Upper lobe of right lung (tissue), 1 donor: ENCODE measurements around the gene TMED8. TPM values are rescaled to one million over a fixed set of nuclear protein-coding genes. Genes with fewer than 3 reads are reported as not detected.
A peak's percentile ranks its signal among the peaks of the same experiment; 100 is the strongest.

Experiments
- ATAC-seq: fragments of 200-7000 bp; cut with Tn5 transposase; one replicate; pipeline ENCODE4 v1.9.1; 2020; ENCODE audit warnings: mild to moderate bottlenecking, moderate library complexity
- DNase-seq: peaks from one replicate; pipeline ENCODE4 v3.0.0-alpha.2; 2020
- H3K27ac ChIP-seq: fragments of 200-600 bp; one replicate; pipeline ENCODE4 v1.8.0; 2022
- H3K27me3 ChIP-seq: fragments of 200-600 bp; one replicate; pipeline ENCODE4 v1.8.0; 2022; ENCODE audit warnings: mild to moderate bottlenecking
- H3K36me3 ChIP-seq: fragments of 200-600 bp; one replicate; pipeline ENCODE4 v1.8.0; 2022
- H3K4me1 ChIP-seq: fragments of 200-600 bp; one replicate; pipeline ENCODE4 v1.8.0; 2022
- H3K4me3 ChIP-seq: fragments of 200-600 bp; one replicate; pipeline ENCODE4 v1.8.0; 2022; ENCODE audit warnings: mild to moderate bottlenecking
- H3K9me3 ChIP-seq: fragments of 200-600 bp; one replicate; pipeline ENCODE4 v1.8.0; 2022
- CTCF ChIP-seq: fragments of 200-600 bp; IDR thresholded peaks from one replicate; pipeline ENCODE4 v1.8.0; 2022; ENCODE audit warnings: antibody characterized with exemption
- intact Hi-C: fragments of 100-400 bp; cut with DNase I; formaldehyde crosslinking; loops from one replicate; pipeline ENCODE4 v1.11.0; 2022
- total RNA-seq: library from RNA; stranded (reverse); fragmentation: NEBNext Ultra II Directional; extraction: Animal tissue kit (Norgen Biotek cat#: 25700); gene quantifications from one replicate; pipeline ENCODE4 v1.2.1, GENCODE V29; 2021
- donor health status: DM: no; HTN: yes; CAD: no; lungs with severe emphysema.

Gene TMED8
- total RNA-seq, 1 donor from 2014 or later, result 11.3 TPM

DNA sequence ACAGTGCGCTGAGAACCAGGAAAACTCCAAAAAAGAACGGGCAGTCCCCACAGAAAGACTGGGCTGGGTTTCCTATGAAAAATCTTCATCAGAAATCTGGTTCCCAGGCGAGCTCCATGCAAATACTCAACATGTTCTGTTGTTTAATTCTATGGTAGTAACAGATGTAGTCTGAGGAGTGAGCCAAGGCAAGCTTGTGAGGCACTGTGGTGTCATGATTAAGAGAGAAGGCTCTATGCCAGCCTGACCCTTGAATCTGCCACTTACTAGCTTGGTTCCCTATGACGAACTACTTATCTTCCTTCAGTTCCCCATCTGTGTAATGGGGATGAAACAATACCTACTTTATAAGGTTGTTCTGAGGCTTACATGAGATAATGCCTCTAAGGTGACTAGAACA, 66.9 kb downstream of the TMED8 start:
- no peak for ATAC-seq
- intact Hi-C loops, result no loop called here
- DNase-seq, result no peak
- Histone ChIP-seq H3K27me3 (no peaks in the 10 kb centered on the region), H3K36me3 (peaks cover 8% of the 10 kb centered on the region), H3K4me3 (no peak overlapping the region), H3K27ac (no peak overlapping the region), H3K9me3 (no peaks in the 10 kb centered on the region), H3K4me1 (peaks cover 6% of the 10 kb centered on the region)
- TF ChIP-seq CTCF, result no peak

- H3K27ac ChIP-seq, result no peak overlapping the region
- H3K27me3 ChIP-seq, result no peaks in the 10 kb centered on the region
- no peaks in the 10 kb centered on the region for H3K9me3 ChIP-seq
- H3K36me3 ChIP-seq, result peaks cover 8% of the 10 kb centered on the region
- DNase-seq (no peak), ATAC-seq (no peak)
- H3K4me3 ChIP-seq, result no peak overlapping the region
- no peak for TF ChIP-seq CTCF
- intact Hi-C loops, result no loop called here
- peaks cover 6% of the 10 kb centered on the region for H3K4me1 ChIP-seq
These were observed 67.8 kb downstream of the TMED8 start for GRCh38 chr14:77309131-77309530.

DNA sequence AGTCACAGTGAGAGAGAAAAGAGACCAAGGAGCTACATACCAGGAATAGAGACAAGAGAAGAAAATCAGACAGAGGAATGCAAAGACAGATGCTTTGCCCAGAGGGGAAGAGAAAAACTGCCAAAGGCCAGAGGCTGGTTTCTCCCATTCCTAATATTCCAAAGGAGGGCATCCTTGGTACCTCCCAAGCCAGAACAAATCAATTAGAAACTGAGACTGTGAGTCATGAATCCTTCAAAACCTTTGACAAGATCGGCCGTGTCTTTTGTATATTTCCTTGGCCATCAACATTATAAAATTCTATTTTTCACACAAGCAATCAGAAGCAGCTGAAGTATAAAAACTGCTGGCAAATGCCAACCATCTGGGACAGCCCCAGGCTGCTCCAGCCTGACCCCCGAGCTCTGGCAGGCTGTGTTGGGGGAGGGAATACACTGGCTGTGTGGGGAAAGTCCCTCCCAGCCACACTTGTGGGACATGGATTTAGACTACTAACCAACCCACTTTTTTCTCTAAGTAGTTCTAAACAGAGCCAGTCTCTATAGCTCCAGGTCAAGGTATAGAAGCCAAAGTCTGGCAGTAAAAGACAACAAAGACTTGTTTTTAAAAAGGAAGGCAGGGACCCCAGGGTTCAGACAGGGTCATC, 69.9 kb downstream of the TMED8 start:
- DNase-seq (no peak), ATAC-seq (peak; percentile 39)
- no peak overlapping the region for H3K4me3 ChIP-seq
- no peak for TF ChIP-seq CTCF
- intact Hi-C loops, result no loop called here
- no peaks in the 10 kb centered on the region for H3K27me3 ChIP-seq
- peaks cover 8% of the 10 kb centered on the region for H3K36me3 ChIP-seq
- H3K4me1 ChIP-seq, result no peaks in the 10 kb centered on the region
- H3K27ac ChIP-seq, result no peak overlapping the region
- no peaks in the 10 kb centered on the region for H3K9me3 ChIP-seq

- Histone ChIP-seq H3K4me1 (no peaks in the 10 kb centered on the region), H3K4me3 (no peak overlapping the region), H3K36me3 (peaks cover 8% of the 10 kb centered on the region), H3K27ac (no peak overlapping the region), H3K27me3 (no peaks in the 10 kb centered on the region), H3K9me3 (no peaks in the 10 kb centered on the region)
- no peak for ATAC-seq
- TF ChIP-seq CTCF, result no peak
- DNase-seq, result no peak
- intact Hi-C loops, result no loop called here
These were observed 70.5 kb downstream of the TMED8 start for GRCh38 chr14:77306416-77306815.

- Histone ChIP-seq H3K27ac (no peak overlapping the region), H3K4me3 (no peak overlapping the region), H3K36me3 (peaks cover 8% of the 10 kb centered on the region), H3K27me3 (no peaks in the 10 kb centered on the region), H3K4me1 (no peaks in the 10 kb centered on the region), H3K9me3 (no peaks in the 10 kb centered on the region)
- intact Hi-C loops, result no loop called here
- no peak for TF ChIP-seq CTCF
- ATAC-seq, result no peak
- DNase-seq, result no peak
These were observed 71.2 kb downstream of the TMED8 start for GRCh38 chr14:77305696-77306095.
